ENCODE results near the gene POLG. TPM values are rescaled to one million over a fixed set of nuclear protein-coding genes. Genes with fewer than 3 reads are reported as not detected.
A peak's percentile ranks its signal among the peaks of the same experiment; 100 is the strongest.

Gene POLG
- total RNA-seq, 1 donor from 2014 or later: 73.5 TPM

DNA sequence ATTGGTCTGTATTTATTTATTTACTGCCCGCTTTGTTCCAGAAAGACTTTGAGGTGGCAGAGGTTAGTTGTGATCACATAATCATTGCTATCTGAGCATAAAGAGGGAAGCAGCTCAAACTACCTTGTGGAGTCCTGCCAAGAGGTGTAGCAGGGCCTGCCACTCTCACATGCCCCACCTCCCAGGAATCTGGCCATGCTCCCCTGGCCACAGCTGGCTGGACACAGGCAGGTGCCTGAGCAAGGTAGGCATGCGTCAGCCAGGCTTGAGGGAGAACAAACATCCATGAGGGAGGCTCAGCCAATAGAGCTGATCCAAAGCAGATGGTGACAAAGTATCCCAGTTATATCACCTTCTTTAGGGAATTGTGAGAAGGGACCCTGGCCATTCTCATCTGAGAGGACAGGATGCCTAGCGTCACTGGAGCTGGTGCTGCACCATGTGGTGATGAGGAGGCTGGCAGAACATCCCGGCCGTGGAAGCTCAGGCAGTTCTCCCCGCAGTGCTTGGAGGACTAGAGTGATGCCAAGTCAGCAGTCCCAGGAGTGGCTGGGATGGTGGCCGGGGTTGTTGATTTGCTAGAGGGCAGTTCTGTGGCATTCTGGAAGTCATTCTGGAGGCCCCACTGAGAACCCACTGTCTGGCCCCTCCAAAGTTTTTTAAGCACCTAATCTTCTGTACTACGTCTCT, 6.8 kb upstream of the POLG start:
- Mint-ChIP-seq H3K27me3 (ENCODE audit: low read depth) (peaks cover 42% of the 10 kb centered on the region), H3K4me1 (peaks cover 3% of the 10 kb centered on the region), H3K4me3 (no peak overlapping the region), H3K27ac (ENCODE audit: unreplicated experiment) (no peak overlapping the region), H3K9me3 (no peaks in the 10 kb centered on the region), H3K36me3 (ENCODE audit: low read depth) (no peaks in the 10 kb centered on the region)
- TF ChIP-seq, protein P1, sequence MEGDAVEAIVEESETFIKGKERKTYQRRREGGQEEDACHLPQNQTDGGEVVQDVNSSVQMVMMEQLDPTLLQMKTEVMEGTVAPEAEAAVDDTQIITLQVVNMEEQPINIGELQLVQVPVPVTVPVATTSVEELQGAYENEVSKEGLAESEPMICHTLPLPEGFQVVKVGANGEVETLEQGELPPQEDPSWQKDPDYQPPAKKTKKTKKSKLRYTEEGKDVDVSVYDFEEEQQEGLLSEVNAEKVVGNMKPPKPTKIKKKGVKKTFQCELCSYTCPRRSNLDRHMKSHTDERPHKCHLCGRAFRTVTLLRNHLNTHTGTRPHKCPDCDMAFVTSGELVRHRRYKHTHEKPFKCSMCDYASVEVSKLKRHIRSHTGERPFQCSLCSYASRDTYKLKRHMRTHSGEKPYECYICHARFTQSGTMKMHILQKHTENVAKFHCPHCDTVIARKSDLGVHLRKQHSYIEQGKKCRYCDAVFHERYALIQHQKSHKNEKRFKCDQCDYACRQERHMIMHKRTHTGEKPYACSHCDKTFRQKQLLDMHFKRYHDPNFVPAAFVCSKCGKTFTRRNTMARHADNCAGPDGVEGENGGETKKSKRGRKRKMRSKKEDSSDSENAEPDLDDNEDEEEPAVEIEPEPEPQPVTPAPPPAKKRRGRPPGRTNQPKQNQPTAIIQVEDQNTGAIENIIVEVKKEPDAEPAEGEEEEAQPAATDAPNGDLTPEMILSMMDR (conservative IDR thresholded peaks at IDR 0.05): no peak
- DNase-seq (ENCODE audit: low read depth, low spot score): no peak

DNA sequence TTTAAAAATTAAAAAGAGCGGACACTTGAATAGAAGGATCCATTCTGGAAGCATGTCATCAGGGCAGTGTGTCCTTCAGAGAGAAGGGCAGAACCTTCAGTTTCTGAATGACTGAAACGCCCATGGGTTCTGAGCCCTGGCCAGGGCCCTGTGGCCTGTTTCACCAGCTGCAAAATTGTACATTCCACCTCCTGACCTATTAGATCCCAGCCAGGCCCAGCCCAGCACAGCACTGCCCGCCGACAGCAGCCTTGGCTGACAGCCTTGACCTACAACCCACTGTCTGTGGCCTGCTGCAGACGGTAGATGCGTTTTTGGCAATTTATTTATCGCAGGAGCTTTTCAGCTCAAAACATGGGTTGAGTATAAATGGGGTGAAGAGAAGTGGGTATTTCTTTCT, 5.9 kb upstream of the POLG start:
- peaks cover 48% of the 10 kb centered on the region for H3K27me3 Mint-ChIP-seq (ENCODE audit: low read depth)
- DNase-seq (ENCODE audit: low read depth, low spot score): no peak
- no peaks in the 10 kb centered on the region for H3K9me3 Mint-ChIP-seq
- no peaks in the 10 kb centered on the region for H3K36me3 Mint-ChIP-seq (ENCODE audit: low read depth)
- TF ChIP-seq, protein P1 (conservative IDR thresholded peaks at IDR 0.05): no peak
- H3K27ac Mint-ChIP-seq (ENCODE audit: unreplicated experiment): no peak overlapping the region
- H3K4me1 Mint-ChIP-seq: peaks cover 5% of the 10 kb centered on the region
- H3K4me3 Mint-ChIP-seq: no peak overlapping the region

DNA sequence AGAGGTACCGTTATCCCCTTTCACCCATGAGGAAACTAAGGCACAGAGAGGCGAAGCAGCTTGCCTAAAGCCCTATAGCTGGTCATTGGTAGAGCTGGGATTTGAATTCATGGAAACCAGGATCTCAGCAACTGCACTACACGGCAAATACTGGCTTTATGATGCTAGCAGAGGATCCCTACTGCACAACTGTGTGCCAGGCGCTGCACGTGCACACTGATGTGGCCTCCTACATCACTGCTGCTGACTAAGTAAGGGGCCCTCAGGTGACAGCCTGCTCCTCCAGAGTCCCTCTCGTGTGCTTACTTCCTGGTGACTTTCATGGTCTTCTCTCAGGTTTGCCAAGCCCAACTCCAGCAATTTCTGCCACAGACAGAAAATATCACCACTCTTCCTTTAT, 3.4 kb upstream of the POLG start:
- no peak for DNase-seq (ENCODE audit: low read depth, low spot score)
- TF ChIP-seq, protein P1 (conservative IDR thresholded peaks at IDR 0.05): no peak
- Mint-ChIP-seq H3K36me3 (ENCODE audit: low read depth) (peaks cover 3% of the 10 kb centered on the region), H3K4me1 (peaks cover 15% of the 10 kb centered on the region), H3K27me3 (ENCODE audit: low read depth) (peaks cover 54% of the 10 kb centered on the region), H3K9me3 (peaks cover 3% of the 10 kb centered on the region), H3K4me3 (peak overlapping the region; percentile 77), H3K27ac (ENCODE audit: unreplicated experiment) (no peak overlapping the region)

DNA sequence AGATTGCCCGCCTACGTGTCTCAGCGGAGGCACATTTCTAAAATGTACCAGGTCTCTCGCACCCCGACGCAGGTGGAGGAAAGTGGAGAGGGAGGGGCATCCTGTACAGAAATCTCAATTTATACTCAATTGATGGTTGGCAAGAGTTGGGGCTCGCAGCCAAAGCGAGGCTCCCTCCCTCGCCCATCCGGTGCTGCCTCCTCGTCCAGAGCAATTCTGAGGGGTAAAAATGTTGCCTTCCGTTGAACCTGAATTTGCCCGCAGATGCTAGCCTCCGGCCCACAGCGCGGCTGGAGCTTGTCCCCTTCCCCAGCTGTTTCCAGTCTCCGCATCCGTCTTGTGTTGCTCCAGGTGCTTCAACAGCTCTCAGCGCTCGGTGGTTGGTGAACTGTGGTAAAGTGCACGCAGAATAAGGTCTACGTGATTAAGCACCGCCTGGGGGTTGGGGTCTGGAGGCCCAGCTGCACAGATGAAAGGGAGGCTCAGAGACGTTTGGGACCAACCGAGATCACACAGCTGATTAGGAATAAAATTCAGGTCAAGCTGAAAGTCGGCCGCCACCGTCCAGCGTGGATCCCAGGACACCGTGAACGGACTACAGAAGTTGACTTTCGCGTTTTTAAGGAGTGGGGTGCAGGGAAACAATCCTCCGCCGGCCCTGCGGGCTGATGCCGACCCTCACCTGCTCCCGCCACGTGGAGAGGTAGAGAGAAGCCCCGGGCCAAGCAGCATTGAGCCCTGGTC, 846 bp upstream of the POLG start:
- no peak for DNase-seq (ENCODE audit: low read depth, low spot score)
- peaks cover 40% of the 10 kb centered on the region for H3K27me3 Mint-ChIP-seq (ENCODE audit: low read depth)
- peaks cover 13% of the 10 kb centered on the region for H3K36me3 Mint-ChIP-seq (ENCODE audit: low read depth)
- peak overlapping the region; percentile 1 for H3K27ac Mint-ChIP-seq (ENCODE audit: unreplicated experiment)
- TF ChIP-seq, protein P1 (conservative IDR thresholded peaks at IDR 0.05): no peak
- peak overlapping the region; percentile 97 for H3K4me3 Mint-ChIP-seq
- H3K4me1 Mint-ChIP-seq: peaks cover 37% of the 10 kb centered on the region
- peaks cover 3% of the 10 kb centered on the region for H3K9me3 Mint-ChIP-seq

DNA sequence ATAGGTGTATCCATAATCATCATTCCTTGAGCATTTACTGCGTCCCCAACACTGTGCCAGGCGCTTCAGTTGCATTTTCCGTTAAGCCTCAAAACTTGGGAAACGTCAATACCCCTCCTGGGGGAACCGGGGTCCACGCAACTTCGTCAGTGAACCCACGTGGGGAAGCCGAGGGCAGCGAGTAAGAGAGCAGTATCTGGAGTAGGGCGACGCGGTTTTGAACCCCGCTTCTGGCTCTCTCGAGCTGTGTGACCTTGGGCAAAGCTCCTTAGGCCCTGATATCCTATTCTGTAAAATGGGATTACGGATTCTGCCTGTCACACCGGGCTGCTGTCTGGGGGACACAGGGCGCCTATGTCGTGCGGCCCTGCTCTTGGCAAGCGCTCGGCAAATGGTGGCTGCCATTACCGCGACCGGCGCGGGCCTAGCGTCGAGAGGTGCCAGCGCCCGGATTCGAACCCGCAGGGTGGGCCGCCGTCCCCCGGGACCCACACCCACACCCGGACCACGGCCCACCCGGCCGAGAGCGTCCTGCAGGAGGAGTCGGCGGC, 590 bp downstream of the POLG start:
- TF ChIP-seq, protein P1 (conservative IDR thresholded peaks at IDR 0.05): no peak
- Mint-ChIP-seq H3K36me3 (ENCODE audit: low read depth) (peaks cover 15% of the 10 kb centered on the region), H3K4me3 (peak overlapping the region; percentile 84), H3K27me3 (ENCODE audit: low read depth) (peaks cover 37% of the 10 kb centered on the region), H3K9me3 (peaks cover 3% of the 10 kb centered on the region), H3K27ac (ENCODE audit: unreplicated experiment) (no peak overlapping the region), H3K4me1 (peaks cover 43% of the 10 kb centered on the region)
- no peak for DNase-seq (ENCODE audit: low read depth, low spot score)

Measured in neural crest cell (in vitro differentiated cells).